GM18526 (cell line): ENCODE measurements around the gene SARDH.

Experiments used
- POLR2A ChIP-seq: IDR thresholded peaks from 3 replicates; pipeline ENCODE4 v1.6.1; 2011; ENCODE audit not compliant: insufficient read length; ENCODE audit errors: extremely low read depth

Gene SARDH

DNA sequence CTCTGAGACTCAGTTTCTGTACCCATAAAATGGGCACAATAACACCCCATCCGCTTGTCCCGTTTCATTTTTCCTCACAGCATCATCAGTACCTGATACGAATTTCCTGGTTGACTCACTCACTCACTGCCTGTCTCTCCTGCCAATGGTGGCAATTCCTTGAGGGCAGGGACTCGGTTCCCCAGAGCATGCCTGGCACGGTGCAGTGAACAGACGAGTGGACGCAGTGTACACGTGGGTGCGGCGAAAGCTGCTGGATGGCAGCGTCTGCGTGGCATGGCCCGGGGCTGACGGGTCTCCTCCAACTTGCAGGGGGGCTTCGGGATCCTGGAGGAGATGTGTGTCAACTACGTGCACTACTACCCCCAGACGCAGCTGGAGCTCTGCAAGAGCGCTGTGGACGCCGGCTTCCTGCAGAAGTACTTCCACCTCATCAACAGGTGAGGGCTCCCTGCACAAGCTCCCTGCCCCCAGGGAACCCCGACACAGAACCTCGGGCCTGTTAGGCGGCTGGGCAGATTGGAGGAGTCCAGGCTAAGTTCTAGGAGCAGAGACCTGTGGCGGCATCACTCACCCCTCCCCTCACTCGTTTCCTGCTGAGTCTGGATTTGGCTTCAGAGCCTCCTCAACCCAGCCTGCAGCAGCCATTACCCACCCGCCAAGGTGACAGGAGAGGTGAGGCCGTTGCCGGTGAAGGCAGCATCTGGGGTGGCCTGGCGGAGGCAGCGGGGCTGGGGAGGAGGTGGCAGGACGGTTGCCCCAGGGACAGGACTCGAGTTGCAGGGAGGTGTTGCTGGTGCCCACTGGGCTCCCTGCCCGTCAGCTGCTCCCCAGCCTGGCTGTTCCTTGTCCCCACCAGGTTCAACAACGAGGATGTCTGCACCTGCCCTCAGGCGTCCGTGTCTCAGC, 81.7 kb downstream of the SARDH start:
- no peak for TF ChIP-seq POLR2A

DNA sequence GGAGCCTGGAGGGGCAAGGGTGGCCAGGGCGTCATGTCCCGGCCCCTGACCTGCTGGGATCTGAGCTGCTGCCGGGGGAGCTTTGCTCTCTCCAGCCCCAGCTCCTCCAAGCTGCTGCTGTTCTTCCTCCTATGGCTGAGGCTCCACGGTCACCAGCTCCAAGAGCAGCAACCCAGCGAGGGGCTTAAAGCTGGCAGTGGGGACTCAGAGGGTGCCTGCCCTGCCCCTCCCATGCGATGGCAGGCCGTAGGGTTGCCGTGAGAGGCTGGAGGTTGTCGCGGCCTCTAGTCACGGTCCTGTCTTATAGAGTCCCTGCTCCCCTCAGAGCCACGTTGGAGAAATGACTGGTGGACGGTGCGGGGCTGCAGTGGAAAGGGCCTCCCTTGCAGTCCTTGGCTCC, 82.5 kb downstream of the SARDH start:
- TF ChIP-seq POLR2A: no peak

DNA sequence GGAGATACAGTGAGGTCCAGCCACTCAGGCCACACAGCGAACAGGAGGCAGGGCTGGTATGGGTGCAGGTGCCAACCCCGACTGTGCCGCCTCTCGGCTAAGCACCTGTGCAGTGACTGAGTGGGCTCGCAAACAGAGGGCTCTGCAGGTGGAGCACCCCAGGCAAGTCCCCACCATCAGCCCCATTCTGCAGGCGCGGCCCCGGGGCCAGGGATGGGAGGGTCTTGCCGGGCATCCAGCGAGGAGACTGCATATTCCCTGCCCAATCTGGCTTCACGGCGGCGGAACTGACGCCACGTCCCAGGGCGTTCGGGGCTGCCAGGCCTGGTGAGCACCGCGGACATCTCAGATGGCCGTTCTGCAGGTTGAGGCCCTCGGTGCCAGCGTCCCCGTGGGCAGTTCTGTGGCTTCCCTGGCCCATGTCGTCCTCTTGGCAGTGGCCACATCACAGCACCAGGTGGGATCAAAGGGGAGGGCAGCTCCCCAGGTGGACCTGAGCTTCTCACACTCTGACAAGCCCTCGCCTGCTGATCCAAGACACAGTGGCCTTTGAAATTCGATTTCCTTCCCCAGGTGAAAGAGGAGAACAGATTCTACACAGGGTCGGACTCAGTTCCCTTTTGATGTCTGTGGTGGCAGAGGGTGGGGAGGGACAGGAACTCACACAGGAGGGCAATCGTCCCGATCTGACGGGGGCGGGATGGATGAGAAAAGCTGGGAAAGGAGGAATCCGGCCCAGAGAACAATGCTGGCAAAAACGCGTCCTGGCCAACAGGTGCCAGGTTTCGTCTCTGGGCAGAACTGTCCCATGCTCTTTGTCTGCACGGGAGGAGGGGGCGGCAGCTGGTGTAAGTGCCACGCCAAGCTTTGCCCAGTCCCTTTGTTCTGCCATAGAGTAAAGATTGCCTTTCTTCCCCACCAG, 83.2 kb downstream of the SARDH start:
- no peak for TF ChIP-seq POLR2A

GRCh38 chr9:133653638-133654037, 84.5 kb downstream of the SARDH start:
- TF ChIP-seq POLR2A: no peak

DNA sequence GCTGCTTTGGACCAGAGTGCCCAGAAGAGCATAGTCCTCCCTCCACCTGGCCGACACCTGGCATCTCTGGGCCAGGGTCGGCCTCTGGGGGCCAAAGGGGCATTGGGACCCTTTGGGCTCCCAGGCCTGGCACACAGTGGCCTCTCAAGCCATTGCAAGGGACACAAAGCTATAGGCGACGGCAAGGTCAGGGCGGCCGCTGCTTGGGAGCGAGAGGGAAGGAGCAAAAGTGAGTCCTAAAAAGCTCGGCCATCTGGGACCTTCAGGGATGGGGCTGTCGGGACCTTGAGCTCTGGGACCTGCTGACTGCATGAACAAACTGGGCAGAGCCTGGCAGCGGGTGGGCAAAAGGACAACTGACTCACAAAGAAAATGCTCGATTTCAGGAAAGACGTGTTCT, 88.1 kb downstream of the SARDH start:
- TF ChIP-seq POLR2A: no peak

- TF ChIP-seq POLR2A: no peak
Measured at GRCh38 chr9:133649194-133649593, 89.0 kb downstream of the SARDH start.

GRCh38 chr9:133647765-133648469, 90.2 kb downstream of the SARDH start:
- no peak for TF ChIP-seq POLR2A

GRCh38 chr9:133647148-133647547, 91.0 kb downstream of the SARDH start:
- TF ChIP-seq POLR2A: no peak

DNA sequence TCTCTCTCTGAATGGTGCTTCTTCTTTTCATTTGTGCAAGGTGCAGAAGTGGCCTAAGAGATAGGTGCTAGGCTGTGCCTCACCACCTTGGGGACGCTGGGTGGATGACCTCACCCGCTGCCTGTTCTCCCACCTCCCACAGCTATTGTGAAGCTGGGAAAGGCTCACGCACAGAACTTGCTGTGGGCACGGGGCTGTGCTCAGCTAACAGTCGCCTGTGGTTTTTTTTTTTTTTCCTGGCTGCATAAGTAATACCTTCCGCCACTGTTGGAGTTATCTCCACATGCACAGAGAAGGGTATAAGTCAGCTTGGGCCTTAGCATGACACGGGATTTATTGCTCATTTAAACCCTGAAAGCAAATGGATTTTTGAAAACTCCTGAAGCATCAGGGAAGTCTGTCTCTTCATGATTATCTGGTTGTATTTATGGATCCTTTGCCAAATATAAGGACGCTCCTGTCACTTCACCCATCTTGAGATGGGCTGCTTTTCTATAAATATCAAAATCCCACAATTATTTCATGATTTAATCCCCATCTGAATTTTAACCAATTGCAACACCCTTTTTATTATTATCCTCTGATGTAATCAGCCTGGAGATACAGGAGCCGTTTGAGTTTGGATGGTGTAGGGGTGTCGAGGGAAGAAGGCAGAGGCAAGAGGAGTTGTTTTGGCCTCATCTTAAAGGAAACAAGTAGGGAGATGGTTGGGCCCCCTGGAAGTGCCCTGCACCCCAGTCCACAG, 93.0 kb downstream of the SARDH start:
- TF ChIP-seq POLR2A: no peak

GRCh38 chr9:133643978-133644760, 94.0 kb downstream of the SARDH start:
- no peak for TF ChIP-seq POLR2A

DNA sequence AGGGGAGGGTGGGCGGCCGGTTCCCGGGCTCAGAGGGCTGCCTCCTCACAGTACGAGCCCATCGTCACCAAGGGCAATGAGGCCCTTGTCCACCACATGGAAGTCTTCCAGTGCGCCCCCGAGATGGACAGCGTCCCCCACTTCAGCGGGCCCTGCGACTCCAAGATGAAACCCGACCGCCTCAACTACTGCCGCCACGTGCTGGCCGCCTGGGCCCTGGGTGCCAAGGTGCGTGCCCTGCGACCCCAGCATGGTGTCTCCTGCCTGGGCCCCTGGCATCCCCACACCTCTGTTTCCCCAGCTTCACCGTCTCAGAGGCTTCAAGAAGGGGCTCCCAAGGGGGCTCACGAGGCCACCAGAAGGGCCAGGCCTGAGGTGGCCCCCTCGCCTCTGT, 94.8 kb downstream of the SARDH start:
- no peak for TF ChIP-seq POLR2A

- no peak for TF ChIP-seq POLR2A
Measured at GRCh38 chr9:133642708-133643361, 95.3 kb downstream of the SARDH start.

GRCh38 chr9:133641861-133642595, 96.1 kb downstream of the SARDH start:
- TF ChIP-seq POLR2A: no peak
